Glutamatergic neuron (in vitro differentiated cells): Measurements from ENCODE around the gene TAF9. TPM values are rescaled to one million over a fixed set of nuclear protein-coding genes. Genes with fewer than 3 reads are reported as not detected.

ENCODE experiments used
- DNase-seq: peaks from one replicate; pipeline ENCODE4 v3.0.0; 2022
- H3K27ac Mint-ChIP-seq: one replicate; pipeline ENCODE4 v1.8.0; 2020; ENCODE audit warnings: mild to moderate bottlenecking, mixed read lengths, inconsistent platforms; ENCODE audit not compliant: unreplicated experiment
- H3K27me3 Mint-ChIP-seq: one replicate; pipeline ENCODE4 v1.8.0; 2020; ENCODE audit warnings: mild to moderate bottlenecking, moderate library complexity, mixed read lengths, inconsistent platforms; ENCODE audit not compliant: unreplicated experiment
- H3K36me3 Mint-ChIP-seq: one replicate; pipeline ENCODE4 v1.8.0; 2020; ENCODE audit warnings: mild to moderate bottlenecking, mixed read lengths, inconsistent platforms; ENCODE audit not compliant: unreplicated experiment
- H3K4me1 Mint-ChIP-seq: one replicate; pipeline ENCODE4 v1.8.0; 2020; ENCODE audit warnings: mild to moderate bottlenecking, low read depth, mixed read lengths, inconsistent platforms; ENCODE audit not compliant: unreplicated experiment
- H3K4me3 Mint-ChIP-seq: one replicate; pipeline ENCODE4 v1.8.0; 2020; ENCODE audit warnings: mild to moderate bottlenecking, mixed read lengths, inconsistent platforms; ENCODE audit not compliant: unreplicated experiment
- H3K9me3 Mint-ChIP-seq: one replicate; pipeline ENCODE4 v1.8.0; 2020; ENCODE audit warnings: mild to moderate bottlenecking, moderate library complexity, mixed read lengths, inconsistent platforms; ENCODE audit not compliant: unreplicated experiment
- CTCF ChIP-seq: fragments of 200-600 bp; sonication (generic); IDR thresholded peaks from one replicate; pipeline ENCODE4 v1.5.0; 2021; ENCODE audit not compliant: partially characterized antibody, unreplicated experiment
- long read RNA-seq: library from polyadenylated mRNA; unstranded; transcript quantifications from one replicate; pipeline ENCODE4 v2.0.0, GENCODE V29; 2020; ENCODE audit not compliant: unreplicated experiment
- total RNA-seq: library from RNA; stranded (reverse); fragmentation: NEBNext Ultra II Directional; extraction: Animal tissue kit (Norgen Biotek cat#: 25700); gene quantifications from one replicate; pipeline ENCODE4 v1.2.1, GENCODE V29; 2021; ENCODE audit not compliant: unreplicated experiment

Gene TAF9
- total RNA-seq, result 79.0 TPM
- long read RNA-seq, transcript TAF9-205 (2 exons, 1,331 nt), result minor isoform, 5 of 102 reads
- long read RNA-seq, transcript TAF9-201 (3 exons, 1,283 nt), result major isoform, 85 of 102 reads
- long read RNA-seq, partial matches to known transcripts, result 1 of 102 reads
- long read RNA-seq, other reads (novel, unspliced or antisense), result 5 of 102 reads

GRCh38 chr5:69369340-69370121 lies at the start of gene TAF9, which contains the start of the genes AK6 and RAD17:
Gene TAF9 (minus strand): TSS chr5:69369520. CDS start chr5:69365737, 3,783 bp downstream.
Gene AK6 (minus strand): TSS chr5:69369520. CDS start chr5:69369490, 30 bp downstream.
Gene RAD17 (plus strand): TSS chr5:69369818. CDS start chr5:69372209, 2,391 bp downstream.
- peak within 1 kb of the TSS; percentile 97 for H3K4me3 Mint-ChIP-seq
- peaks cover 3% of the 10 kb centered on the region for H3K36me3 Mint-ChIP-seq
- TF ChIP-seq CTCF, result no peak
- DNase-seq, result peak; percentile 92
- H3K27me3 Mint-ChIP-seq, result peaks cover 2% of the 10 kb centered on the region
- H3K9me3 Mint-ChIP-seq, result peaks cover 5% of the 10 kb centered on the region
- peaks cover 5% of the 10 kb centered on the region for H3K4me1 Mint-ChIP-seq
- H3K27ac Mint-ChIP-seq, result peak within 1 kb of the TSS; percentile 96

GRCh38 chr5:69418554-69418953 lies 49.2 kb upstream of the TAF9 start:
- Mint-ChIP-seq H3K27me3 (peaks cover 8% of the 10 kb centered on the region), H3K27ac (no peak overlapping the region), H3K36me3 (no peaks in the 10 kb centered on the region), H3K4me1 (peaks cover 3% of the 10 kb centered on the region), H3K4me3 (no peak overlapping the region), H3K9me3 (peaks cover 5% of the 10 kb centered on the region)
- DNase-seq, result no peak
- TF ChIP-seq CTCF, result no peak

DNA sequence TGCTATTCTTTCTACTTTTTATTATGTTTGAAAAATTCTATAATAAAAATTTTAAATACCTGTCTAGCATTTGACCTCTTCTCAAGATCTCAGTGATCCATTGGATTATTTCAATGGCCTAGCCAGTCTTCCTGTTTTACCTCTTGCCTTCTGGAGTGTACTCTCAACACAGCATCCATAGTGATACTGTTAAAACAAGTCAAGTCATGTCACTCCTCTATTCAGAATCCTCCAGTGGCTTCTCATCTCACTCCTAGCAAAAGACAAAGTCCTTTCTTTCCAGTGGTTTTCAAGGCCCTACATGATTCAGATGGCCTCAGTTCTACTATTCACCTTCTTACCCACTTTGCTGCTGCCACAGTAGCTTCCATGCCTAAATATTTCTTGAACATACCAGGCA lies 47.4 kb upstream of the TAF9 start:
- peaks cover 3% of the 10 kb centered on the region for H3K4me1 Mint-ChIP-seq
- no peak for DNase-seq
- H3K9me3 Mint-ChIP-seq, result peaks cover 3% of the 10 kb centered on the region
- no peak for TF ChIP-seq CTCF
- no peaks in the 10 kb centered on the region for H3K36me3 Mint-ChIP-seq
- H3K4me3 Mint-ChIP-seq, result no peak overlapping the region
- peaks cover 8% of the 10 kb centered on the region for H3K27me3 Mint-ChIP-seq
- H3K27ac Mint-ChIP-seq, result no peak overlapping the region

DNA sequence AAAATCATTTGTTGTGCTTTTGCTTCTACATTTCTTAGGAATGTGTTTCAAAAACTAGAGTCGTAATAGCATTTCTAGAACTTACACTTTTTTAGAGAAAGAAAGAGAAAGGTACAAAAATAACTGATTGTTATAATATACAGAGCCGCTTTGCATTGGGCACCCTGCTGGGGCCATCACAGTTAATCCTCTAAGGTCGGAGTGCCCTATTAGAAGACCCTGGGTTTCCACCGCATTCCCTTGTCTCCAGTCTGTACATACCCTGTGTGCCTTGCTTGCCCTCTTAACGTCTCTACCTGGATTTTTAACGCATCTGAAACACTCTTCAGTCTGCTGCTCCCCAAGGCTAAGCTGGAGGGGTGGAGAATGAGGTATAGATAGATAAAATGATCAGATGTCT lies 46.9 kb upstream of the TAF9 start:
- Mint-ChIP-seq H3K27me3 (peaks cover 8% of the 10 kb centered on the region), H3K27ac (no peak overlapping the region), H3K4me1 (peaks cover 3% of the 10 kb centered on the region), H3K36me3 (no peaks in the 10 kb centered on the region), H3K9me3 (peaks cover 3% of the 10 kb centered on the region), H3K4me3 (peak overlapping the region; percentile 77)
- DNase-seq, result no peak
- no peak for TF ChIP-seq CTCF

DNA sequence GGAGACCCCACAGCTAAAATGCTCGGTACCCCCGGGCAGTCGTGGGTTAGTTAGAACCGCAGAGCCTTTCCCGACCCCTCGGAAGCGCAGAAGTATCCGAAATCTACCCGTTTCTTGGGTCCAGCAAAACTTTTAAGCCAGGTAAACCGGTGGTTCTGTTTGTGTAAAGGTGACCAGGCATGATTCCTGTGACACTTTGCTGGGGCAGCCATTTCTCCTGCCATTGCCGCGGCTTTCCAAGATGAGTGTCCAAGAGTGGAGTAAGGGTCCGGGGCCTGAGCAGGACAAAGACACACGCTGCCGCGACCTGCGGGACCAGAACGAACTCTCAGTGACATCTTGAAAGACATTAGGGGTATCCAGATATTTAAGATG lies 46.3 kb upstream of the TAF9 start:
- H3K27me3 Mint-ChIP-seq, result peaks cover 8% of the 10 kb centered on the region
- DNase-seq, result no peak
- H3K4me3 Mint-ChIP-seq, result peak overlapping the region; percentile 77
- peaks cover 3% of the 10 kb centered on the region for H3K9me3 Mint-ChIP-seq
- H3K27ac Mint-ChIP-seq, result no peak overlapping the region
- H3K36me3 Mint-ChIP-seq, result no peaks in the 10 kb centered on the region
- TF ChIP-seq CTCF, result no peak
- H3K4me1 Mint-ChIP-seq, result peaks cover 3% of the 10 kb centered on the region
